Measurements from ENCODE around the gene TRIM31.

The TRIM31 gene

GRCh38 chr6:30075790-30076732 is 36.8 kb downstream of the TRIM31 start:
- DNase-seq (ENCODE audit: low read depth in 2 of 3, low spot score in 2 of 3), result no peak

DNA sequence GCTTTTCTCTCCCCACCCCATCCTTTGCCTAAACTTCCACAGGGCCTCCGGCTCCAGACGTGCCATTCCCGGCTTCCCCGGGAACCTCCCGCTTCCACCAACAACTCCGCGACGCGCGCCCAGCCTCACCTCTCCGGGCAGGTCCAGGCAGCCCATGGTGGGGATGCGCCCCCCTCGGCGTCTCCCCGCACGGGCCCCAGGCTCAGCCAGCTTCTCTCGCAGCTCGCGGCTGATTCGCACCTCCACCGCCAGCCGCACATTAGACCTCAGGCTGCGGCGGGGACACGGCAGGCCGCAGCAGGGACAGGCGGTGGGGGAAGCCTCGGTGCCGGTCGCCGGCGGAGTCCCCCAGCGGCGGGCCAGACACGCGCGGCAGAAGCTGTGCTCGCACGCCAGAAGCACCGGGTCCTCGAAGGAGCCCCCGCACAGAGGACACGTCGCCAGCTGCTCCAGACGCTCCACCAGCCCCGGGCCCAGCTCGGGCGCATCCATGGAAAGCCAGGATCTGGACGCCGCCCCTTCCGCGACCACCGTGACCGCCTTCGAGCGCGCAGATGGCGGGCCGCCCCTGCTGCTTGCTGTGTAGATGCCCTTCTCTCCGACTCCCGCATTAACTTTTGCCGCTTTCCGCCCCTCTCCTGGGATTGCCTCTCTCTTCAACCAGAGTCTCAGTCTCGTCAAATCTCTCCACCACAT is 37.6 kb downstream of the TRIM31 start, which contains the start of gene RNF39:
Gene RNF39 (minus strand): TSS at position 676 of the 696 bp plus-strand sequence. CDS start 184 bp downstream, at position 492.
- no peak for DNase-seq (ENCODE audit: low read depth in 2 of 3, low spot score in 2 of 3)

- no peak for DNase-seq (ENCODE audit: low read depth in 2 of 3, low spot score in 2 of 3)
Observed at GRCh38 chr6:30074331-30075093, 38.4 kb downstream of the TRIM31 start.

- no peak for DNase-seq (ENCODE audit: low read depth in 2 of 3, low spot score in 2 of 3)
Observed at GRCh38 chr6:30073489-30074235, 39.2 kb downstream of the TRIM31 start.

DNA sequence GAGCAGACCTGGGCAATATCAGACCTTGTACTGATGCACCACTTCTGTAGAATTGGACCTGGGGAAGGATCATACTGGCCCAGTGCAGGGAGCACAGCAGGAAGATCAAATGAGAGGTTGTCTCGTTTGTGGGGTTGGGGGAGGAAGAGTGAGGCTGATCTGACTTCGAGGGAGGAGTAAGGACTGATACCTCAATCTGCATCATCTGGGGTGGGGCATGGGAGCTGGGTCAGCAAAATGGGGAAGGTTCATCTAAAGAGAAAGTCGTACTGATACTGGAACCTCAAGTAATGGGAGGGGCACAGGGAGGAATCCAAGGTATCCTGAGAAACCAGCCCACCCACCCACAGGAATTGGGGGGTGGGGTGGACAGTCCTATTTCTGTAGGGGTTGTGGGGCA is 41.0 kb downstream of the TRIM31 start:
- DNase-seq (ENCODE audit: low read depth in 2 of 3, low spot score in 2 of 3), result no peak

DNA sequence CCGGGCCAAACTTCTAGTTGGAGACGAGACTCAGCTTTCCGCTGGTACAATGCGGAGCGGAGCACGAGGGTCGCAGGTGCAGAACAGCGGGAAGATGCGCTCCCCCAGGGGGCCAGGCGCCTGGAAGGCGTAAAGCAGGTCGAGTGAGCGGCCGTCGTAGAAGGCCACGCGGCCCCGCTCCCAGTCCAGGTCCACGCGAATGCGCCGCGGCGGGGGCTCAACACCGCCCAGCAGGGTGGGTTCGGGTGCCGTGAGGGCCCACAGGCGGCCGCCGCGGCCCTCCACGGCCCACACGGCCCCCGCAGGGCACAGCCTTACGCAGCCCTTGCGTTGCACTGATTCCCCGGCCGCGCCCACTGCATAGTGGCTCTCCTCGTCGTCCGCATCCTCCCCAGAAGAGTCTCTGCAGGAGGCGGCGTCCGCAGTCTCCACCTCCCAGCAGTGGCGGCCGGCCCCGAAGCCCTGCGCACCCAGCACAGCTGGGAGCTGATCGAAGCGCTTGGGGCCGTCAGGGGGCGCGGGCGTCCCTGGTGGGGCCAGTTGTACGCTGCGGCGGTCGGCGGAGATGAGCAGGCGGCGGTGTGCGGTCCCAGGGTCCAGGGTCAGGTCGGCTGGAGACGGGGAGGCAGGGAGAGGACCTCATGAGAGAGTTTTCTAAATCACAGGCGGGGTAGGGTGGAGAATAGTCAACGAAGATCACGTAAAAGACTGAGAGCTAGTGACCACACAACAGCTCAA is 41.6 kb downstream of the TRIM31 start:
- no peak for DNase-seq (ENCODE audit: low read depth in 2 of 3, low spot score in 2 of 3)

GRCh38 chr6:30067460-30068139 is 45.3 kb downstream of the TRIM31 start:
- no peak for DNase-seq (ENCODE audit: low read depth in 2 of 3, low spot score in 2 of 3)

- peak; percentile 83 to 97 (median 96) for DNase-seq (ENCODE audit: low read depth in 2 of 3, low spot score in 2 of 3)
Observed at GRCh38 chr6:30066577-30067459, 46.1 kb downstream of the TRIM31 start, which contains the start of gene PPP1R11. Gene PPP1R11 (plus strand): TSS chr6:30067198. CDS start chr6:30067411, 213 bp downstream.

DNA sequence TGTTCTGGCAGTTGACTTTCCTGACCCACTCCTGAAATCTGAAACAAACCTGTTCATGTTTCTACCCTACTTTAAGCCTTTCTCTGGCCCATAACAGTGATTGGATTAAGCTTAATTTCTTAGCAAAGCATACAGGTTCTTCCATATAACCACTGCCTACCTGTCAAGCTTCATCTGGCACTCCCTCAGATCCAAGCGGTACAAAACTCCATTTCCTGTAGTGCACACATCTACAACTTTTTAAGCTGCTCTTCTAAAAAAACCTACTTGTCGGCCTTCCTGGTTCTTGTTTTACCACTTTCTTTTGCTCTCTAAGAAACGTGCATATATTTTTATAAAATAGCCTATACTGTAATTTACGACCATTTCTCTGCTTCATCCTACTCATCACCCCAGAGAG is 46.8 kb downstream of the TRIM31 start:
- no peak for DNase-seq (ENCODE audit: low read depth in 2 of 3, low spot score in 2 of 3)

DNA sequence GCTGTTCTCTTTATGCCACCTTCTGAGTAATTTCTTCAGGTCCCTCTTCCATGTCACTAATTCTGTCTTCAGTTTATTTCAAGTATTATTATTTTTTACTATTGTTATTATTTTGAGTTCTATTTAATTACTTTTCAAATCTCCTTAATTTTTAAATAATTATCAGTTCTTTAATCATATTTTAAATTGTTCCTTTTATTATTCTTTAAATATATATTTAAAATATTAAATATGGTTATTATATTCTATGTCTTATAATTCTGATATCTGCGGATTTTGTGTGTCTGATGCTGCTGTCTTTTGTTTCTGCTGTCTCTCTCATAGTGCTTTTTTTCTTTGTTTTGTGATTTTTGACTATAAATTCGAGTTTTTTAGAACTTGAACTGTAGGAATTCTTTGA is 49.6 kb downstream of the TRIM31 start:
- no peak for DNase-seq (ENCODE audit: low read depth in 2 of 3, low spot score in 2 of 3)

DNA sequence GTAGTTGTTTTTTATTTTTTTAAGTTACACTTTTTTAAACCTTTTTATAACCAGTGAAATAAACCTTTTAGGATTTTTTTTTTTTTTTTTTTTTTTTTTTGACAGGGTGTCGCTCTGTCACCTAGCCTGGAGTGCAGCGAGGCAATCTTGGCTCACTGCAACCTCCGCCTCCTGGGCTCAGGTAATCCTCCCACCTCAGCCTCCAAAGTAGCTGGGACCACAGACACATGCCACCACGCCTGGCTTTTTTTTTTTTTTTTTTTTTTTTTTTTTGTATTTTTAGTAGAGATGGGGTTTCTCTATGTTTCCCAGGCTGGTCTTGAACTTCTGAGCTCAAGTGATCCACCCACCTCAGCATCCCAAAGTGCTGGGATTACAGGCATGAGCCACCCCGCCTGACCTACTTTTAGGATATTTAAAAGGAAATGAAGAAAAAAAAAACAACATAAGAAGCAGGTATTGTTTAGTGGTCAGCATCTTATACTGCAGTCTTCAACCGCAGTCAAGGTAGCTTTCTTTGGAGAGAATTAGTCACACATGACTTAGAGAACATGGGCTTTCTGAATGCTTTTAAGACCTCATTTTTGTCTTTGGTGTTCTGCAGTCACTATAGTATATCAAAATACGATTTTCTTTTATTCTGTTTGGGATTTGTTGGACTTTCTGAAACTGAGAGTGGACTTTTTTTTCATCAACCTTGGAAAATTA is 50.3 kb downstream of the TRIM31 start:
- DNase-seq (ENCODE audit: low read depth in 2 of 3, low spot score in 2 of 3), result no peak

DNA sequence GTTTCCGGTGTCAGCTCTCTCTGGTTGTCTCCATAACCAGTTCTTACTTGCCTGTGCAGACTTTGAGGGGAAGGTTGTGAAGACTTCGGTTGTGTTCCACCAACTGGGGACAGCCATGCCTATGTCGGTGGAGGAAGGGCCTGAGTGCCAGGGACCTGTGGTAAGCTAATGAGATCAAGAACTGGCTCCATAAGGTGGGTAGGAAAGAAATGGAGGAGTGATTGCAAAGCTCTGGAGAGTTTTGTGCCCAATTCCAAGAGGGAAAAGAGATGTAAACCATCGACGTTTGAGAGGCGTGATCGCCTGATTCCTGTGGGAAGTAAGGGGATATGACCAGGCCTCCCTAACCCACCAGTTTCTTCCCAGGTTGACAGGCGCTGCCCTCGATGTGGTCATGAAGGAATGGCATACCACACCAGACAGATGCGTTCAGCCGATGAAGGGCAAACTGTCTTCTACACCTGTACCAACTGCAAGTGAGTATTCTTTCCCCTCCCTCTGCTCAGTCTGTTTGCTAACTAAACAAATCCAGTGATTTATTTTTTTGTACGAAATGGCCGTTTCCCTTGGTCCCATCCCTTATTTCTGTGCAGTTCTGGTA is 50.9 kb downstream of the TRIM31 start:
- no peak for DNase-seq (ENCODE audit: low read depth in 2 of 3, low spot score in 2 of 3)

- DNase-seq (ENCODE audit: low read depth in 2 of 3, low spot score in 2 of 3), result peak; percentile 60 to 74 (median 66)
Observed at GRCh38 chr6:30061092-30061857, 51.6 kb downstream of the TRIM31 start, which contains the start of gene POLR1H. Gene POLR1H (plus strand): TSS chr6:30061265. CDS start chr6:30061525, 260 bp downstream.

DNA sequence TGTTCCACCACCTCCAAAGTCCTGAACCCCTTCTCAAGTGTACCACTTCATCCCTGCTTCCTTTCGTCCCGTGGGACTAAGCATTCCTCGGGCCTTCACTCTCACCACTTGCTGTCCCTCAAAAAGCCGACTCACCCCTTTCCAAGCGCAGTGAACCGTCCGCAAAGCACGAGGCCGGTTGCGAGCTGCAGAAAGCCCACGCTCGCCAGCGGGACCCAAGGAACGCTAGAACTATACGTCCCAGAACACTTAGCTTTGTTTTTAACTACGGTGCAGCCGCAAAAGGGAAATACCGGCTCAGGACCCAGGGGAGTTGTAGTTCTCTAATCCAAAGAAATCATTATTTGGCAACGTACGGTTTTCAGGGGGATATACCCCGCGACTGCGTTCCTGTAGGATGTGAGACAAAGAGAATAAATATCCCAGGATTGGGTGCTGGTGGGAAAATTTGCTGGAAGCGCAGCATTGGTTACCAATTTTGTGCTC is 52.2 kb downstream of the TRIM31 start:
- no peak for DNase-seq (ENCODE audit: low read depth in 2 of 3, low spot score in 2 of 3)

DNA sequence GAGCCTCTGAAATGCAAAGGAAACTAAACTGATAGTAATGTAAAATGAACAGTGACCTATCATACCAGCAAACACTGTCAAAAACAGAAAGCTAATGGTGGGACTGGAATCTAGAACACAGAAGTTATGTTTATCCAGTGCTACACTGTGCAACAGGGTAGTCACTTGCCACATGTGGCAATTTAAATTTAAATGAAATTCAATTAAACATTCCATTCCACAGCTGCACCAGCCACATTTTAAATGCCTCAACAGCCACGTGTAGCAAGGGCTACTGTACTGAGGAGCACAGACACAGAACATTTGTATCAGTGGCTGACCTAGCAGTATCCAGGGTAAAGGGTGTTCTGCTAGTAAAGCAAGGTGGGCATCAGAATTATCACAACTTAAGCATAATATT is 57.4 kb downstream of the TRIM31 start:
- DNase-seq (ENCODE audit: low read depth in 2 of 3, low spot score in 2 of 3), result no peak

DNA sequence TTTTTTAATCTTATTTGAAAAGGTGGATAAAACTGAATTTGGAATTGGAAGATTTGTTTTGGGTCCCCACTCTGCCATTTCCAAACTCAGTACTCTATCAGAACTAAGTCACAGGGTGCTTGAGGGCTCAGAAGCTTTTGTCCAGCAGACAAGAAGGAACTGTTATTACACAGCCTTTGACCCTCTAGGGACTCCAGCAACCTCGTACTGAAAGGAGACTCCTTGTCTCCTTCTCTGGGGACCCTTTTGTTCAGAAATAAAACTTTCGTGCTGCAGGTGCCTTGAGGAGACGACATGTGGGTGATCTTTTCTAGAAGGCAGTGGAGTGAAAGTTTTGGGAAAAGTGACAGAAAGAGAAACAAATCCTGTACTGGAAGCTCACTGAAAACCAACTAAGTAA is 59.2 kb downstream of the TRIM31 start:
- no peak for DNase-seq (ENCODE audit: low read depth in 2 of 3, low spot score in 2 of 3)
